HepG2 (cell line): ENCODE results near the gene KSR1. TPM values are rescaled to one million over a fixed set of nuclear protein-coding genes. Genes with fewer than 3 reads are reported as not detected.
A peak's percentile ranks its signal among the peaks of the same experiment; 100 is the strongest.

Experiments used
- EED ChIP-seq: sonication (generic); formaldehyde crosslinking; IDR thresholded peaks from 2 replicates; pipeline ENCODE4 v1.5.0; 2020; ENCODE audit warnings: mild to moderate bottlenecking, missing genetic modification reagents
- KMT2B ChIP-seq: IDR thresholded peaks from 2 replicates; pipeline ENCODE4 v1.6.1; 2016; ENCODE audit warnings: missing genetic modification reagents, missing compliant biosample characterization
- NFE2L2 ChIP-seq: fragments of 150-350 bp; IDR thresholded peaks from 2 replicates; pipeline ENCODE4 v1.6.1; 2014; ENCODE audit warnings: low read length
- NFKB2 ChIP-seq: sonication (generic); formaldehyde crosslinking; IDR thresholded peaks from 2 replicates; pipeline ENCODE4 v1.4.0; 2020; ENCODE audit warnings: missing genetic modification reagents, borderline replicate concordance
- NR2F1 ChIP-seq, 2 experiments: fragments of 450-650 bp in 1 of 2; formaldehyde crosslinking in 1 of 2; IDR thresholded peaks; 2 replicates each; pipeline versions ENCODE4 v1.5.0 to v1.6.1; 2016 to 2020; ENCODE audit warnings: mild to moderate bottlenecking in 1 of 2, missing compliant biosample characterization in 1 of 2, missing genetic modification reagents in 1 of 2, moderate library complexity in 1 of 2
- ZNF33A ChIP-seq: sonication (generic); formaldehyde crosslinking; IDR thresholded peaks from 2 replicates; pipeline ENCODE4 v1.5.1; 2020; ENCODE audit warnings: missing genetic modification reagents, mild to moderate bottlenecking, moderate library complexity, borderline replicate concordance
- polyA plus RNA-seq, 8 experiments: library from polyadenylated mRNA; depleted of rRNA in 3 of 8; stranded (reverse) in 7 of 8; unstranded in 1 of 8; fragments of >200 nt; fragmentation: Illumina TruSeq in 4 of 8; extraction: Trizol in 4 of 8; gene quantifications; 2 replicates each; pipeline versions ENCODE4 v1.2.1 to v1.2.3, GENCODE V29; 2011 to 2016; ENCODE audit warnings: low read depth in 4 of 8, missing spikeins in 1 of 8, mixed read lengths in 1 of 8; ENCODE audit not compliant: insufficient read depth in 1 of 8
- total RNA-seq, 5 experiments: library from RNA; depleted of rRNA; stranded (reverse); fragments of >200 nt; fragmentation: Illumina TruSeq; extraction: Trizol; gene quantifications; 2 replicates each; pipeline ENCODE4 v1.2.3, GENCODE V29; 2016; ENCODE audit warnings: low read depth in 1 of 5
- TF ChIP-seq, protein P1 (sequence below): IDR thresholded peaks from 2 replicates; pipeline ENCODE4 v1.4.0; 2020; ENCODE audit warnings: mild to moderate bottlenecking, missing genetic modification reagents
- TF ChIP-seq, protein P2 (sequence below): sonication (generic); formaldehyde crosslinking; IDR thresholded peaks from 2 replicates; pipeline ENCODE4 v1.5.0; 2020; ENCODE audit warnings: missing genetic modification reagents
- TF ChIP-seq, protein P3 (sequence below): sonication (generic); formaldehyde crosslinking; IDR thresholded peaks from 2 replicates; pipeline ENCODE4 v1.8.0; 2022; ENCODE audit warnings: low read depth, missing genetic modification reagents
- TF ChIP-seq, protein P4 (sequence below): sonication (generic); formaldehyde crosslinking; conservative IDR thresholded peaks from 2 replicates; pipeline ENCODE4 v1.4.0; 2020; ENCODE audit warnings: missing genetic modification reagents
- TF ChIP-seq, protein P5 (sequence below): sonication (generic); formaldehyde crosslinking; IDR thresholded peaks from 2 replicates; pipeline ENCODE4 v1.4.0; 2020; ENCODE audit warnings: missing genetic modification reagents
- TF ChIP-seq, protein P6 (sequence below): sonication (generic); formaldehyde crosslinking; IDR thresholded peaks from 2 replicates; pipeline ENCODE4 v1.4.0; 2020; ENCODE audit warnings: mild to moderate bottlenecking, missing genetic modification reagents, borderline replicate concordance

The KSR1 gene
- total and polyA plus RNA-seq, 2 of the 13 experiments (the other 11 are each of a cell fraction or from before 2014, with no cell fraction given): 10.1 to 16.6 TPM

DNA sequence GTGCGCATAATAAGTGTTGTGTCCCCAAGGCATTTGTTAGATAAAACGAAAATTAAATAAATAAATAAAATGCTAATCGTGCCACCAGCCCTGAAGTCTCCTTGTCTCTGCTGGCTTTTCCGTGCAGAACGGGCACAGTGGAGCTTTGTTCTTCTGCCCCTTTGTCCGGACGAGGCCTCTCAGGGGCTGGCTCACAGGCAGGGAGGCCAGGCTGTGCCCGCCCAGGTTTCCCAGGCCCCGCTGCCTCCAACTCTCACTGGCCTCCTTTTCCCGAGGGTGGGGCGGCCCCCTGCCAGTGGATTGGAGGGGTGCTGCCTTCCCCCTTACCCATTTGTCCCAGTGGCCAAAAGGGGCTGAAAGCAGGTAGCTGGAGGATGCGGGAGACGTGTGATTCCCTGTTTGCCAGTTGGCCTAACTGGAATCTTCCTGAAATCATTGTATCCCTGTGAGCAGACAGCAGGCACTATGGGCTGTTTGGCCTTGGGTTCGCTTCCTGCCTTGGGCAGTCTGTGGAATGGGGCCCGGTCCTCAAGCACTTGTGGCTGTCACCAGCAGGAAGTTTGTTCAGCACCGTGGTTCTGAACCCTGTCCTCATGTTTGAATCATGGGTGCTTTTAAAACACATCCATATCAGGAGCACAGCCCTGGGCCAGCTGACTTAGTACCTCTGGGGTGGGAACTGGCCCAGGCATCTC is 64.4 kb downstream of the KSR1 start (continued):
- TF ChIP-seq, protein P1, sequence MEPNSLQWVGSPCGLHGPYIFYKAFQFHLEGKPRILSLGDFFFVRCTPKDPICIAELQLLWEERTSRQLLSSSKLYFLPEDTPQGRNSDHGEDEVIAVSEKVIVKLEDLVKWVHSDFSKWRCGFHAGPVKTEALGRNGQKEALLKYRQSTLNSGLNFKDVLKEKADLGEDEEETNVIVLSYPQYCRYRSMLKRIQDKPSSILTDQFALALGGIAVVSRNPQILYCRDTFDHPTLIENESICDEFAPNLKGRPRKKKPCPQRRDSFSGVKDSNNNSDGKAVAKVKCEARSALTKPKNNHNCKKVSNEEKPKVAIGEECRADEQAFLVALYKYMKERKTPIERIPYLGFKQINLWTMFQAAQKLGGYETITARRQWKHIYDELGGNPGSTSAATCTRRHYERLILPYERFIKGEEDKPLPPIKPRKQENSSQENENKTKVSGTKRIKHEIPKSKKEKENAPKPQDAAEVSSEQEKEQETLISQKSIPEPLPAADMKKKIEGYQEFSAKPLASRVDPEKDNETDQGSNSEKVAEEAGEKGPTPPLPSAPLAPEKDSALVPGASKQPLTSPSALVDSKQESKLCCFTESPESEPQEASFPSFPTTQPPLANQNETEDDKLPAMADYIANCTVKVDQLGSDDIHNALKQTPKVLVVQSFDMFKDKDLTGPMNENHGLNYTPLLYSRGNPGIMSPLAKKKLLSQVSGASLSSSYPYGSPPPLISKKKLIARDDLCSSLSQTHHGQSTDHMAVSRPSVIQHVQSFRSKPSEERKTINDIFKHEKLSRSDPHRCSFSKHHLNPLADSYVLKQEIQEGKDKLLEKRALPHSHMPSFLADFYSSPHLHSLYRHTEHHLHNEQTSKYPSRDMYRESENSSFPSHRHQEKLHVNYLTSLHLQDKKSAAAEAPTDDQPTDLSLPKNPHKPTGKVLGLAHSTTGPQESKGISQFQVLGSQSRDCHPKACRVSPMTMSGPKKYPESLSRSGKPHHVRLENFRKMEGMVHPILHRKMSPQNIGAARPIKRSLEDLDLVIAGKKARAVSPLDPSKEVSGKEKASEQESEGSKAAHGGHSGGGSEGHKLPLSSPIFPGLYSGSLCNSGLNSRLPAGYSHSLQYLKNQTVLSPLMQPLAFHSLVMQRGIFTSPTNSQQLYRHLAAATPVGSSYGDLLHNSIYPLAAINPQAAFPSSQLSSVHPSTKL (CRISPR knock-in tag): peak; percentile 65
- TF ChIP-seq, protein P2, sequence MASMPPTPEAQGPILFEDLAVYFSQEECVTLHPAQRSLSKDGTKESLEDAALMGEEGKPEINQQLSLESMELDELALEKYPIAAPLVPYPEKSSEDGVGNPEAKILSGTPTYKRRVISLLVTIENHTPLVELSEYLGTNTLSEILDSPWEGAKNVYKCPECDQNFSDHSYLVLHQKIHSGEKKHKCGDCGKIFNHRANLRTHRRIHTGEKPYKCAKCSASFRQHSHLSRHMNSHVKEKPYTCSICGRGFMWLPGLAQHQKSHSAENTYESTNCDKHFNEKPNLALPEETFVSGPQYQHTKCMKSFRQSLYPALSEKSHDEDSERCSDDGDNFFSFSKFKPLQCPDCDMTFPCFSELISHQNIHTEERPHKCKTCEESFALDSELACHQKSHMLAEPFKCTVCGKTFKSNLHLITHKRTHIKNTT (CRISPR knock-in tag): no peak
- peak; percentile 18; the same call in 1 of the 2 replicates for TF ChIP-seq NFKB2 (CRISPR knock-in tag)
- TF ChIP-seq, protein P3, sequence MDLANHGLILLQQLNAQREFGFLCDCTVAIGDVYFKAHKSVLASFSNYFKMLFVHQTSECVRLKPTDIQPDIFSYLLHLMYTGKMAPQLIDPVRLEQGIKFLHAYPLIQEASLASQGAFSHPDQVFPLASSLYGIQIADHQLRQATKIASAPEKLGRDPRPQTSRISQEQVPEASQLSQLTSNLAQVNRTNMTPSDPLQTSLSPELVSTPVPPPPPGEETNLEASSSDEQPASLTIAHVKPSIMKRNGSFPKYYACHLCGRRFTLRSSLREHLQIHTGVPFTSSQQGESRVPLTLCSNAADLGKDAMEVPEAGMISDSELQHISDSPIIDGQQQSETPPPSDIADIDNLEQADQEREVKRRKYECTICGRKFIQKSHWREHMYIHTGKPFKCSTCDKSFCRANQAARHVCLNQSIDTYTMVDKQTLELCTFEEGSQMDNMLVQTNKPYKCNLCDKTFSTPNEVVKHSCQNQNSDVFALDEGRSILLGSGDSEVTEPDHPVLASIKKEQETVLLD: no peak
- TF ChIP-seq, protein P4, sequence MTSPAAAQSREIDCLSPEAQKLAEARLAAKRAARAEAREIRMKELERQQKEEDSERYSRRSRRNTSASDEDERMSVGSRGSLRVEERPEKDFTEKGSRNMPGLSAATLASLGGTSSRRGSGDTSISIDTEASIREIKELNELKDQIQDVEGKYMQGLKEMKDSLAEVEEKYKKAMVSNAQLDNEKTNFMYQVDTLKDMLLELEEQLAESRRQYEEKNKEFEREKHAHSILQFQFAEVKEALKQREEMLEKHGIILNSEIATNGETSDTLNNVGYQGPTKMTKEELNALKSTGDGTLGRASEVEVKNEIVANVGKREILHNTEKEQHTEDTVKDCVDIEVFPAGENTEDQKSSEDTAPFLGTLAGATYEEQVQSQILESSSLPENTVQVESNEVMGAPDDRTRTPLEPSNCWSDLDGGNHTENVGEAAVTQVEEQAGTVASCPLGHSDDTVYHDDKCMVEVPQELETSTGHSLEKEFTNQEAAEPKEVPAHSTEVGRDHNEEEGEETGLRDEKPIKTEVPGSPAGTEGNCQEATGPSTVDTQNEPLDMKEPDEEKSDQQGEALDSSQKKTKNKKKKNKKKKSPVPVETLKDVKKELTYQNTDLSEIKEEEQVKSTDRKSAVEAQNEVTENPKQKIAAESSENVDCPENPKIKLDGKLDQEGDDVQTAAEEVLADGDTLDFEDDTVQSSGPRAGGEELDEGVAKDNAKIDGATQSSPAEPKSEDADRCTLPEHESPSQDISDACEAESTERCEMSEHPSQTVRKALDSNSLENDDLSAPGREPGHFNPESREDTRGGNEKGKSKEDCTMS: no peak
- TF ChIP-seq, protein P5, sequence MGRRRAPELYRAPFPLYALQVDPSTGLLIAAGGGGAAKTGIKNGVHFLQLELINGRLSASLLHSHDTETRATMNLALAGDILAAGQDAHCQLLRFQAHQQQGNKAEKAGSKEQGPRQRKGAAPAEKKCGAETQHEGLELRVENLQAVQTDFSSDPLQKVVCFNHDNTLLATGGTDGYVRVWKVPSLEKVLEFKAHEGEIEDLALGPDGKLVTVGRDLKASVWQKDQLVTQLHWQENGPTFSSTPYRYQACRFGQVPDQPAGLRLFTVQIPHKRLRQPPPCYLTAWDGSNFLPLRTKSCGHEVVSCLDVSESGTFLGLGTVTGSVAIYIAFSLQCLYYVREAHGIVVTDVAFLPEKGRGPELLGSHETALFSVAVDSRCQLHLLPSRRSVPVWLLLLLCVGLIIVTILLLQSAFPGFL (CRISPR knock-in tag): no peak
- no peak for TF ChIP-seq KMT2B (CRISPR knock-in tag)
- no peak for TF ChIP-seq EED (CRISPR knock-in tag)
- no peak for TF ChIP-seq NR2F1 (CRISPR knock-in tag; IDR thresholded peaks at IDR 0.05)
- no peak for TF ChIP-seq ZNF33A (CRISPR knock-in tag)
- TF ChIP-seq NFE2L2: no peak
- TF ChIP-seq, protein P6, sequence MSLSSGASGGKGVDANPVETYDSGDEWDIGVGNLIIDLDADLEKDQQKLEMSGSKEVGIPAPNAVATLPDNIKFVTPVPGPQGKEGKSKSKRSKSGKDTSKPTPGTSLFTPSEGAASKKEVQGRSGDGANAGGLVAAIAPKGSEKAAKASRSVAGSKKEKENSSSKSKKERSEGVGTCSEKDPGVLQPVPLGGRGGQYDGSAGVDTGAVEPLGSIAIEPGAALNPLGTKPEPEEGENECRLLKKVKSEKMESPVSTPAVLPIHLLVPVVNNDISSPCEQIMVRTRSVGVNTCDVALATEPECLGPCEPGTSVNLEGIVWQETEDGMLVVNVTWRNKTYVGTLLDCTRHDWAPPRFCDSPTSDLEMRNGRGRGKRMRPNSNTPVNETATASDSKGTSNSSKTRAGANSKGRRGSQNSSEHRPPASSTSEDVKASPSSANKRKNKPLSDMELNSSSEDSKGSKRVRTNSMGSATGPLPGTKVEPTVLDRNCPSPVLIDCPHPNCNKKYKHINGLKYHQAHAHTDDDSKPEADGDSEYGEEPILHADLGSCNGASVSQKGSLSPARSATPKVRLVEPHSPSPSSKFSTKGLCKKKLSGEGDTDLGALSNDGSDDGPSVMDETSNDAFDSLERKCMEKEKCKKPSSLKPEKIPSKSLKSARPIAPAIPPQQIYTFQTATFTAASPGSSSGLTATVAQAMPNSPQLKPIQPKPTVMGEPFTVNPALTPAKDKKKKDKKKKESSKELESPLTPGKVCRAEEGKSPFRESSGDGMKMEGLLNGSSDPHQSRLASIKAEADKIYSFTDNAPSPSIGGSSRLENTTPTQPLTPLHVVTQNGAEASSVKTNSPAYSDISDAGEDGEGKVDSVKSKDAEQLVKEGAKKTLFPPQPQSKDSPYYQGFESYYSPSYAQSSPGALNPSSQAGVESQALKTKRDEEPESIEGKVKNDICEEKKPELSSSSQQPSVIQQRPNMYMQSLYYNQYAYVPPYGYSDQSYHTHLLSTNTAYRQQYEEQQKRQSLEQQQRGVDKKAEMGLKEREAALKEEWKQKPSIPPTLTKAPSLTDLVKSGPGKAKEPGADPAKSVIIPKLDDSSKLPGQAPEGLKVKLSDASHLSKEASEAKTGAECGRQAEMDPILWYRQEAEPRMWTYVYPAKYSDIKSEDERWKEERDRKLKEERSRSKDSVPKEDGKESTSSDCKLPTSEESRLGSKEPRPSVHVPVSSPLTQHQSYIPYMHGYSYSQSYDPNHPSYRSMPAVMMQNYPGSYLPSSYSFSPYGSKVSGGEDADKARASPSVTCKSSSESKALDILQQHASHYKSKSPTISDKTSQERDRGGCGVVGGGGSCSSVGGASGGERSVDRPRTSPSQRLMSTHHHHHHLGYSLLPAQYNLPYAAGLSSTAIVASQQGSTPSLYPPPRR (CRISPR knock-in tag): no peak
